Measurements from ENCODE around the gene NOP16.

The NOP16 gene, protein sequence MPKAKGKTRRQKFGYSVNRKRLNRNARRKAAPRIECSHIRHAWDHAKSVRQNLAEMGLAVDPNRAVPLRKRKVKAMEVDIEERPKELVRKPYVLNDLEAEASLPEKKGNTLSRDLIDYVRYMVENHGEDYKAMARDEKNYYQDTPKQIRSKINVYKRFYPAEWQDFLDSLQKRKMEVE

DNA sequence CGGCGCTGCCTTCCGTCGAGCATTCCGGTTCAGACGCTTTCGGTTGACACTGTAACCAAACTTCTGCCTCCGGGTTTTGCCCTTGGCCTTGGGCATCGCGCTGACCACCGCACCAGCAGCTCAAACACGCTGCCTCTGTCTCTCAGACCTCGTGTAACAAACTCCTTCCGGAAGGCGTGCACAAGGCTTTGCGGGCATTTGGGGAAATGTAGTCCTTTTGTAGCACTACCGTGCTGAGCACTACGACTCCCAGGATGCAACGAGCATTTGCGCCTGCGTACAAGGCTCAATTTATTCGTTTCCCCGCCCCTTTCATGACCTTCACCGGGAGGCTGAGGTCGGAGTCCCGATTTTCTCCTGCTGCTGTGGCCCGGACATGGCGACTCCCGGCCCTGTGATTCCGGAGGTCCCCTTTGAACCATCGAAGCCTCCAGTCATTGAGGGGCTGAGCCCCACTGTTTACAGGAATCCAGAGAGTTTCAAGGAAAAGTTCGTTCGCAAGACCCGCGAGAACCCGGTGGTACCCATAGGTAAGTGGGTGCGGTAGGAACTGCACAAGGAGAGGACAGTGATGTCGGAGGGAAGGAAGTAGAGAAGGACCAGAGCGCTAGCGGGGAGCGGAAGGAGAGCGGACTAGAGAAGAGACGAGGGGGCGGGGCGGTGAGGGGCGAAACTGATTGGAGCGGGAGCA lies at the start of gene NOP16, which contains the start of gene HIGD2A:
Gene NOP16 (minus strand): TSS at position 155 of the 691 bp plus-strand sequence. CDS start 59 bp downstream, at position 96.
Gene HIGD2A (plus strand): TSS at position 308 of the 691 bp plus-strand sequence. CDS start 69 bp downstream, at position 377.
- DNase-seq (ENCODE audit: low read depth) = peak; percentile 98

DNA sequence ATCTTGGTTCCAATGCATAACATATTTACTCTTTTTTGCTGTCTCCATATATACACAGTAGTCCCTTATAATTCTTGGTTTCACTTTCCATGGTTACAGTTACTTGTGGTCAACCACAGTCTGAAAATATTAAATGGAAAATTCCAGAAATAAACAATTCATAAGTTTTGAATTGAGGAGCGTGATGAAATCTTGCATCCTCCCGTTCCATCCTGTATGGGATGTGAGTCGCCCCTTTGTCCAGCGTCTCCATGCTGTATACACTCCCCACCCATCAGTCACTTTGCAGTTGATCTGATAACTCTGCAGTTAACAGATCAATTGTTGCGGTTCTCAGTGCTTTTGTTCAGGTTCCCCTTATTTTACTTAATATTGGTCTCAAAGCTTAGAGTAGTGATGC lies 48.3 kb upstream of the NOP16 start:
- peak; percentile 51 for DNase-seq (ENCODE audit: low read depth)

DNA sequence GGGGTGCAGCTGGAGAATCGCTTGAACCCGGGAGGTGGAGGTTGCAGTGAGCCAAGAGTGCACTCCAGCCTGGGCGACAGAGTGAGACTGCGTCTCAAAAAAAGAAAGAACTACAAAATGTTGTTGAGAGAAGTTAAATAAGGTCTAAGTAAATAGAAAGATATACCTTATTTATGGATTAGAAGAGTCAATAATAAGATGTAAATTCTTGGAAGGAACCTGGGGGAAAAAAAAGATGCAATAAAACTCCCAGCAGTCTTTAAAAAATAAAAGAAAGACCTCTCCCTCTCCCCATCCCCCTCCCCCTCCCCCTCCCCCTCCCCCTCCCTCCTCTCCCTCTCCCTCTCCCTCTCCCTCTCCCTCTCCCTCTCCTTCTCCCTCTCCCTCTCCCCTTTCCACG lies 44.3 kb upstream of the NOP16 start:
- DNase-seq (ENCODE audit: low read depth) = no peak

- no peak for DNase-seq (ENCODE audit: low read depth)
Measured at GRCh38 chr5:176429972-176430371, 41.6 kb upstream of the NOP16 start.

DNA sequence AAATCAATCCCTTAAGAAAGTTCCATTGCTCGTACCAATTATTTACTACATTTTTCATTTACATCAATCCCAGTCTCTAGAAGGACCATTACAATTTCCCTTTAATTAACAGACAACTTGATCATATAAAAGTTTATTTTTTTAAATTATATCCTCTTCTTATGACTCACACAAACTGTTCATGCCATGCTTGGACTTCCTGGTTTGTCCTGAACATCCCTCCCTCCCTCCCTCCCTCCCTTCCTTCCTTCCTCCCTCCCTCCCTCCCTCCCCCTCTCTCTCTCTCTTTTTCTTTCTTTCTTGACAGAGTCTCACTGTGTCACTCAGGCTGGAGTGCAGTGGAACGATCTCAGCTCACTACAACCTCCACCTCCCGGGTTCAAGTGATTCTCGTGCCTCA lies 39.6 kb upstream of the NOP16 start:
- no peak for DNase-seq (ENCODE audit: low read depth)

- DNase-seq (ENCODE audit: low read depth) = no peak
Measured at GRCh38 chr5:176426876-176427275, 38.5 kb upstream of the NOP16 start.

GRCh38 chr5:176425791-176426190 lies 37.4 kb upstream of the NOP16 start:
- no peak for DNase-seq (ENCODE audit: low read depth)

- DNase-seq (ENCODE audit: low read depth) = no peak
Measured at GRCh38 chr5:176425138-176425537, 36.7 kb upstream of the NOP16 start.

GRCh38 chr5:176424181-176424580 lies 35.8 kb upstream of the NOP16 start:
- no peak for DNase-seq (ENCODE audit: low read depth)

DNA sequence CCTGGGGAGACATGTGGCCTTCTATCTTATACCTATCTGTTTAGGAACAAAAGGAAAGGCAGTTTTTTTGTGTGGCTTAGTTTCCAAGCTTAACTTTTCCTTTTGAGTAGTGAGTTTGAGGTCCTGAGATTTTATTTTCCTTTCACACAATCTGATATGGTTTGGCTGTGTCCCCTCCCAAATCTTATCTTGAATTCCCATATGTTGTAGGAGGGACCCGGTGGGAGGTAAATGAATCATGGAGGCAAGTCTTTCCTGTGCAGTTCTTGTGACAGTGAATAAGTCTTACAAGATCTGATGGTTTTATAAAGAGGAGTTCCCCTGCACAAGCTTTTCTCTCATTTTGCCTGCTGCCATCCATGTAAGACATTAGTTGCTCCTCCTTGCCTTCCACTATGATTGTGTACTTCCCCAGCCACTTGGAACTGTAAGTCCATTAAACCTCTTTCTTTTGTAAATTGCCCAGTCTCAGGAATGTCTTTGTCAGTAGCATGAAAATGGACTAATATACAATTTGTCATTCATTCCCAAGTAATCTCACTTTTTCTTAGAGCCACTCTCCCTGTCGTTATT lies 32.7 kb upstream of the NOP16 start:
- no peak for DNase-seq (ENCODE audit: low read depth)

GRCh38 chr5:176420086-176420485 lies 31.7 kb upstream of the NOP16 start:
- no peak for DNase-seq (ENCODE audit: low read depth)

DNA sequence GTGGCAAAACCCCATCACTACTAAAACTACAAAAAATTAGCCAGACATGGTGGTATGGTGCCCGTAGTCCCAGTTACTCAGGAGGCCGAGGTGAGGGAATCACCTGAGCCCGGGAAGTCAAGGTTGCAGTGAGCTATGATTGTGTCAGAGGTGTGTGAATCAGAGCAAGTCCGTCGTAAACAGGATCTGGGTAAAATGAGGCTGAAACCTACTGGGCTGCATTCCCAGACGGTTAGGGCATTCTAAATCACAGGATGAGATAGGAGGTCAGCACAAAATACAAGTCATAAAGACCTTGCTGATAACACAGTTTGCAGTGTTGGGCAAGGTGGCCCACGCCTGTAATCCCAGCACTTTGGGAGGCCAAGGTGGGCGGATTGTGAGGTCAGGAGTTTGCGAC lies 29.9 kb upstream of the NOP16 start:
- DNase-seq (ENCODE audit: low read depth) = no peak

DNA sequence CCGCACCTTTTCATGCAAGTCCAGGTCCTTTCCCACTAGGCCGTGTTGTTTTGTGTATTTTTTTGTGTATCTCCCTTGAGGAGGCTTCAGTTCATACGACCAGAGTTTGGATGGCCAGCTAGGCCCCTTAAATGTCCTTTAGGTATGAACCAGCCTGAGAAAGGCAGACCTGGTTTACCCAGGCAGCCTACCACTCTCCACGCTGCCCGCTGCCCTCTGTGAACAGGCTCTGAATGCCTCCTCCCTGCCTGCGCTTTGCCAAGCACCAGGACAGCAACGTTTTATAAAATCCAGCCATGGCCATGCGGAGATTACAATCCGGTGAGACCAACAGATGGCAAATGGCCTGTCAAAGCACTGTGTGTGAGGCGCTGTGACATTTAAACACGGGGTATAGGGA lies 28.6 kb upstream of the NOP16 start:
- DNase-seq (ENCODE audit: low read depth) = no peak

- DNase-seq (ENCODE audit: low read depth) = peak; percentile 67
Measured at GRCh38 chr5:176415952-176416924, 27.8 kb upstream of the NOP16 start, which contains the start of gene CLTB. CLTB (minus strand) TSS chr5:176416539; CDS start chr5:176416363, 176 bp downstream.

GRCh38 chr5:176415240-176415951 lies 27.0 kb upstream of the NOP16 start:
- DNase-seq (ENCODE audit: low read depth) = no peak

- no peak for DNase-seq (ENCODE audit: low read depth)
Measured at GRCh38 chr5:176414704-176415103, 26.3 kb upstream of the NOP16 start.

- no peak for DNase-seq (ENCODE audit: low read depth)
Measured at GRCh38 chr5:176413709-176414191, 25.4 kb upstream of the NOP16 start.

- DNase-seq (ENCODE audit: low read depth) = no peak
Measured at GRCh38 chr5:176413255-176413565, 24.8 kb upstream of the NOP16 start.

DNA sequence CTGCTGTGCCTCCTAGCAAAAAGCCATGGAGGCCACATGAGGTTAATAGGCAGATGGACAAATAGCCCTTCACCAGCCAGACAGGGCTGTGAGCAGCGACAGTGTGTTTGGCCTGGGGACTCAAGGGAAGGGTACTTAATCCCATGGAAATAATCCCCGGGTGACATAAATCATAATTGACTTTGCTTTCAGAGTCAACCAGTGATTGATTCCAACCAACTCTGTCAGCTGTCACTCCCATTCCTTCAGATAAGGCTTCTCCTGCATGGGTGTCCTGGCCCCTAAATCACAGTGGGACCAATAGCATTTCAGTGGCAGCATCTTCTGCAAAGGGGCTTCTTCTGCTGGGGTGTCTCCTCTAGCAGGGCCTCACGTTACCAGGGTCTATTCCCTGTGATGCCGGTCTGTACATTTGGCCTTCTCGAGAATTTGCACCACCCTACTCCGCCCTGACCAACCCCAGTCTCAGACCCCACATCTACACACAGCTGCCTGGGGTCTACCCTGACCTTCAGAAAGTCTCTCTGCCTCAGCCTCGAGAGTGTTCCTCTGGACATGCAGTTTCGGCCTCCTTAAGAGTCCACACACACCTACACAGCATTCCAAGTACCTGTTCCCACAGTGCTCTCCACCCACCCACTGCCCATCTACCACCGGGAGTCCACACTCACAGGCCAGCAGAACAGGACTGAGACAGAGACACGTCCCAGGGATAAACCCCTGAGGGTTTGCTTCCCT lies 24.3 kb upstream of the NOP16 start:
- no peak for DNase-seq (ENCODE audit: low read depth)

DNA sequence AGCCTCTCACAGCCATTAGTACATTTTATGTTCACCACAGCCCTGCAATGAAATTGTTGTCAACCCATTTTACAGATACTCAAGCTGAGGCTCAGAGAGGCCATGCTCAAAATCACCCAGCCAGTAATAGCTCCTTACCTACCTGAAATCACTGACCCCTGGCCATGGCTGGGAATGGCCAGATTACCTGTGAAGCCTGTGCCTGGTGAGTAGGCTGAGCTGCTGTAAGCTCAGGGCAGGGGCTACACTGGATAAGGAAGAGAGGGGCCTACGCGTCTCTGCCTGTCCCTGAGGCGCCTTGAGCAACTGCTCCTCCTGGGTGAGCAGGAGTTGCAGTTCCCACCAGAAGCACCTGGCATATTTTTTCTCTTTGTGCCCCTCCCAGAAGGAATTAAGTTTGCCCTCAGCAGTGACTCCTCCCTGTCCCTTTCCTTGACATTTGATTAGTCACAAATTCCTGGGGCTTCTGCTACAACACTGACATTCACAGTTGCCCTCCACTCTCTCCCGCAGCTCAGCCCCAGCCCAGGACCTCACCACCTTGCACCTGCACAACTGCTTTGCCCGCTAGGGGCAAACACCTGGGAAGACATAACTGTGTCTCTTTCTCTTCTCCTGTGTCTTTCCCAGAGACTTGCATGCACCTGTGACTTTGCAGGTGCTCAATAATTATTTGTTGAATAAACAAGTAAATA lies 22.2 kb upstream of the NOP16 start:
- DNase-seq (ENCODE audit: low read depth) = no peak
